Epithelial cell of proximal tubule (primary cell): Measurements from ENCODE around the gene TGFB2. TPM values are rescaled to one million over a fixed set of nuclear protein-coding genes. Genes with fewer than 3 reads are reported as not detected.

ENCODE experiments used
- DNase-seq: peaks from one replicate; pipeline ENCODE4 v3.0.0-alpha.2; 2011; ENCODE audit warnings: low read depth
- H3K4me3 ChIP-seq: 2 replicates; pipeline ENCODE4 v1.5.1; 2011; ENCODE audit warnings: low read depth, mild to moderate bottlenecking, low read length
- CTCF ChIP-seq: conservative IDR thresholded peaks from 2 replicates; pipeline ENCODE4 v1.5.1; 2012; ENCODE audit warnings: low read depth, mild to moderate bottlenecking, low read length
- total RNA-seq: library from RNA; depleted of rRNA; stranded (reverse); fragments of >200 nt; gene quantifications from 2 replicates; pipeline ENCODE4 v1.2.3, GENCODE V29; 2015

Gene TGFB2
- total RNA-seq, 1 donor from 2014 or later: 33.7 TPM

GRCh38 chr1:218430822-218431221, 85.7 kb downstream of the TGFB2 start:
- H3K4me3 ChIP-seq: no peak overlapping the region
- no peak for TF ChIP-seq CTCF
- DNase-seq: no peak

GRCh38 chr1:218431476-218431875, 86.3 kb downstream of the TGFB2 start:
- no peak for TF ChIP-seq CTCF
- H3K4me3 ChIP-seq: no peak overlapping the region
- no peak for DNase-seq

- H3K4me3 ChIP-seq: no peak overlapping the region
- TF ChIP-seq CTCF: no peak
- DNase-seq: no peak
Observed at GRCh38 chr1:218433744-218434143, 88.6 kb downstream of the TGFB2 start.

GRCh38 chr1:218435528-218435927, 90.4 kb downstream of the TGFB2 start:
- no peak for TF ChIP-seq CTCF
- no peak for DNase-seq
- no peak overlapping the region for H3K4me3 ChIP-seq

- no peak for DNase-seq
- TF ChIP-seq CTCF: no peak
- H3K4me3 ChIP-seq: no peak overlapping the region
Observed at GRCh38 chr1:218436346-218436745, 91.2 kb downstream of the TGFB2 start.

GRCh38 chr1:218436997-218437396, 91.9 kb downstream of the TGFB2 start:
- no peak for TF ChIP-seq CTCF
- no peak overlapping the region for H3K4me3 ChIP-seq
- DNase-seq: no peak

- DNase-seq: peak; percentile 20
Observed at GRCh38 chr1:218439541-218440295, 94.6 kb downstream of the TGFB2 start.

More at GRCh38 chr1:218439541-218440295, 94.6 kb downstream of the TGFB2 start:
- H3K4me3 ChIP-seq: no peak overlapping the region
- TF ChIP-seq CTCF: peak; percentile 8
